ENCODE results near the gene ACTMAP.

DNA sequence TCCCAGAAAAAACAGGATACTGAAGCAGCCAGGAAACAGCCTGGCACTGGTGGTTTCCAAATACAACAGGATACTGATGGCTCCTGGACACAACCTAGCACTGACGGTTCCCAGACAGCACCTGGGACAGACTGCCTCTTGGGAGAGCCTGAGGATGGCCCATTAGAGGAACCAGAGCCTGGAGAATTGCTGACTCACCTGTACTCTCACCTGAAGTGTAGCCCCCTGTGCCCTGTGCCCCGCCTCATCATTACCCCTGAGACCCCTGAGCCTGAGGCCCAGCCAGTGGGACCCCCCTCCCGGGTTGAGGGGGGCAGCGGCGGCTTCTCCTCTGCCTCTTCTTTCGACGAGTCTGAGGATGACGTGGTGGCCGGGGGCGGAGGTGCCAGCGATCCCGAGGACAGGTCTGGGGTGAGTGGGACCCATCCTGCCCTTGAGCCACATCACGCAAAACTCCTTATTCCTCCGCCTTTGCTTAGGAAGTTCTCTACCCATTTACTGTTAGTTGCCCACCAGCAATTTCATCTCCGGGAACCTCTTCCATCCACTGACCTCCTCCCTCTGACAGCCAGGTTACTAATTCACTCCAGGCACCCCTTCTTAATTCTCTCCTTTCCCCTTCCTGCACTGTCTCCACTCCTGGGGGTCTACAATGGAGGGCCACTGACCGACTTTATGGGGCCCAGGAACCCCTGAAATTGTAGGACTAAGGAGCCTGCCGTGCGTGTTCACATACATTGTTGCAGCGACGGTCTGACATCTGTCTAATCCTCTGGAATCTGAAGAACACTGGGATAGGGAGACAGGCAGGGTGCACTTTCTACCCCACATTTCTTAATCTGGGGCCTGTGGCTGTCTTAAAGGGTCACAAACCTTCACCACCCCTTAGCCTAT lies 32.1 kb downstream of the ACTMAP start:
- TF ChIP-seq CTCF (conservative IDR thresholded peaks at IDR 0.05) (no peak), ZFX (IDR thresholded peaks at IDR 0.05) (no peak)
